GM18868 (cell line): ENCODE data around the gene KCNK3.
"Not testable (repeated sequence)": the region's sequence is repeated elsewhere in the genome, so short reads cannot be mapped to it uniquely, and the experiment has no call there.

Source experiments
- ATAC-seq: cut with Tn5 transposase; IDR thresholded peaks from one replicate; pipeline ENCODE4 v1.9.1; 2021; ENCODE audit warnings: mild to moderate bottlenecking, moderate library complexity; ENCODE audit not compliant: unreplicated experiment

KCNK3 gene

GRCh38 chr2:26754972-26755670 is 62.6 kb downstream of the KCNK3 start:
- no peak for ATAC-seq

- no peak for ATAC-seq
Observed at GRCh38 chr2:26756337-26756736, 63.8 kb downstream of the KCNK3 start.

- no peak for ATAC-seq
Observed at GRCh38 chr2:26757873-26758789, 65.6 kb downstream of the KCNK3 start.

- ATAC-seq: no peak
Observed at GRCh38 chr2:26758790-26759321, 66.3 kb downstream of the KCNK3 start.

GRCh38 chr2:26759845-26760244 is 67.3 kb downstream of the KCNK3 start:
- ATAC-seq: no peak

- ATAC-seq: not testable (repeated sequence)
Observed at GRCh38 chr2:26760991-26761390, 68.5 kb downstream of the KCNK3 start.

GRCh38 chr2:26763019-26763418 is 70.5 kb downstream of the KCNK3 start:
- no peak for ATAC-seq

- peak; percentile 79 for ATAC-seq
Observed at GRCh38 chr2:26764078-26764887, 71.8 kb downstream of the KCNK3 start, which contains the start of gene SLC35F6. SLC35F6 (plus strand) TSS chr2:26764284; CDS start chr2:26764350, 66 bp downstream.

GRCh38 chr2:26764906-26765305 is 72.4 kb downstream of the KCNK3 start:
- ATAC-seq: no peak

GRCh38 chr2:26765475-26766200 is 73.1 kb downstream of the KCNK3 start:
- no peak for ATAC-seq

- ATAC-seq: no peak
Observed at GRCh38 chr2:26767129-26767528, 74.6 kb downstream of the KCNK3 start.

GRCh38 chr2:26767894-26768487 is 75.5 kb downstream of the KCNK3 start:
- ATAC-seq: no peak

GRCh38 chr2:26768759-26769088 is 76.2 kb downstream of the KCNK3 start:
- ATAC-seq: no peak

- ATAC-seq: no peak
Observed at GRCh38 chr2:26769089-26769761, 76.7 kb downstream of the KCNK3 start.

- no peak for ATAC-seq
Observed at GRCh38 chr2:26770986-26771586, 78.6 kb downstream of the KCNK3 start.

GRCh38 chr2:26772064-26773001 is 79.8 kb downstream of the KCNK3 start:
- ATAC-seq: no peak

GRCh38 chr2:26776195-26776800 is 83.8 kb downstream of the KCNK3 start:
- no peak for ATAC-seq
